Left ventricle myocardium inferior (tissue), 1 donor: ENCODE data around the gene DHX40. TPM values are rescaled to one million over a fixed set of nuclear protein-coding genes. Genes with fewer than 3 reads are reported as not detected.
"Not testable (repeated sequence)": the region's sequence is repeated elsewhere in the genome, so short reads cannot be mapped to it uniquely, and the experiment has no call there.

Experiments used
- DNase-seq: peaks from one replicate; pipeline ENCODE4 v3.0.0-alpha.2; 2020
- H3K27ac ChIP-seq: fragments of 200-600 bp; replicated peaks from 2 replicates; pipeline ENCODE4 v1.8.0; 2021
- H3K27me3 ChIP-seq: fragments of 200-600 bp; 2 replicates; pipeline ENCODE4 v1.8.0; 2021; ENCODE audit warnings: low read depth
- H3K36me3 ChIP-seq: fragments of 200-600 bp; 2 replicates; pipeline ENCODE4 v1.8.0; 2021
- H3K4me1 ChIP-seq: fragments of 200-600 bp; 2 replicates; pipeline ENCODE4 v1.8.0; 2021
- H3K4me3 ChIP-seq: fragments of 200-600 bp; 2 replicates; pipeline ENCODE4 v1.8.0; 2021; ENCODE audit warnings: mild to moderate bottlenecking, moderate library complexity
- H3K9me3 ChIP-seq: fragments of 200-600 bp; replicated peaks from 2 replicates; pipeline ENCODE4 v1.8.0; 2021
- CTCF ChIP-seq: fragments of 200-600 bp; IDR thresholded peaks from 2 replicates; pipeline ENCODE4 v1.8.0; 2021; ENCODE audit warnings: antibody characterized with exemption, mild to moderate bottlenecking, borderline replicate concordance
- intact Hi-C: fragments of 100-400 bp; cut with micrococcal nuclease; formaldehyde crosslinking; loops from one replicate; pipeline ENCODE4 v1.11.0; 2022
- total RNA-seq: library from RNA; stranded (reverse); fragmentation: NEBNext Ultra II Directional; extraction: Animal tissue kit (Norgen Biotek cat#: 25700); gene quantifications from one replicate; pipeline ENCODE4 v1.2.1, GENCODE V29; 2021
- donor health status: DM: no; HTN: yes; CAD: no; lungs with severe emphysema.

DHX40 gene
- total RNA-seq, 1 donor from 2014 or later, result 17.0 TPM

DNA sequence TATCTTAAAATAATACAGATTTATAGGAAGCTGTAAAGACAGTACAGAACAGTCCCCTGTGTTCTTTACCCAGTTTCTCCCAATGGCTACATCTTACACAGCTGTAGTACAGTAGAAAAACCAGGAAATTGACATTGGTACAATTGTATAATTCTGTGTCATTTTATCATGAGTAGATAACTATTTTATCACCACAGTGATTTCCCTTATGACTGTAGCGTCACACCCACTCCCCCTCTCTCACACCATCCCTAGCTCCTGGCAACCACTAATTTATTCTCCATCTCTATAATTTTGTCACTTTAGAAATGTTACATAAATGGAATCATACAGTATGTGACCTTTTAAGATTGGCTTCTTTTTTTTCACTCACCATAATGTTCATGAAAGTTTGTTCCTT is 85.2 kb downstream of the DHX40 start:
- TF ChIP-seq CTCF, result no peak
- peaks cover 6% of the 10 kb centered on the region for H3K9me3 ChIP-seq
- H3K27me3 ChIP-seq, result no peaks in the 10 kb centered on the region
- intact Hi-C loops, result no loop called here
- H3K4me1 ChIP-seq, result peaks cover 22% of the 10 kb centered on the region
- H3K27ac ChIP-seq, result no peak overlapping the region
- no peak for DNase-seq
- peaks cover 83% of the 10 kb centered on the region for H3K36me3 ChIP-seq
- no peak overlapping the region for H3K4me3 ChIP-seq

- peaks cover 14% of the 10 kb centered on the region for H3K4me1 ChIP-seq
- no peak for TF ChIP-seq CTCF
- H3K36me3 ChIP-seq, result peaks cover 90% of the 10 kb centered on the region
- H3K4me3 ChIP-seq, result no peak overlapping the region
- no peaks in the 10 kb centered on the region for H3K27me3 ChIP-seq
- H3K9me3 ChIP-seq, result peaks cover 6% of the 10 kb centered on the region
- DNase-seq, result no peak
- intact Hi-C loops, result no loop called here
- no peak overlapping the region for H3K27ac ChIP-seq
These were observed 85.9 kb downstream of the DHX40 start for GRCh38 chr17:59651346-59651745.

DNA sequence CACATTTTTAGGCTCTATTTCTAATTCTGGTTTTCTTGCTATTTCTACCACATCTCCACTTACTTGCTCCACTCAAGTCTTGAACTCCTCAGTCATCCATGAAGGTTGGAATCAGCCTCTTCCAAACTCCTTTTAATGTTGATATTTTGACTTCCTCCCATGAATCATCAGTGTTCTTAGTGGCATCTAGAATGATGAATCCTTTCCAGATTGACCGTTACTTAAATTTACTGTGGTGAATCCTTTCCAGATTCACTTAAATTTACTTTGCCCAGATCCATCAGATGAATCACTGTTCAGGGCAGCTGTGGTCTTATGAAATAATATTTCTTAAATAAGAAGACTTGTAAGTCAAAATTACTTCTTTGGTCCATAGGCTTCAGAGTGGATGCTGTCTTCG is 86.7 kb downstream of the DHX40 start:
- no peak for TF ChIP-seq CTCF
- intact Hi-C loops, result no loop called here

GRCh38 chr17:59656624-59657023 is 91.2 kb downstream of the DHX40 start:
- H3K27ac ChIP-seq, intact Hi-C loops, H3K4me1 ChIP-seq, H3K27me3 ChIP-seq, H3K9me3 ChIP-seq, DNase-seq, H3K4me3 ChIP-seq: not testable (repeated sequence)
- peaks cover 99% of the 10 kb centered on the region for H3K36me3 ChIP-seq

More for the DNA sequence above, 86.7 kb downstream of the DHX40 start:
- DNase-seq, result no peak
- Histone ChIP-seq H3K4me1 (peaks cover 7% of the 10 kb centered on the region), H3K27me3 (no peaks in the 10 kb centered on the region), H3K9me3 (peaks cover 6% of the 10 kb centered on the region), H3K36me3 (peaks cover 97% of the 10 kb centered on the region), H3K4me3 (no peak overlapping the region), H3K27ac (no peak overlapping the region)

Other genes starting within 250 kb of the DHX40 start
- 36.3 TPM for gene YPEL2, start 234.0 kb upstream of the DHX40 start, total RNA-seq
- 162 TPM for gene CLTC, start 54.3 kb downstream of the DHX40 start, total RNA-seq
- gene PTRH2, start 141.8 kb downstream of the DHX40 start, total RNA-seq, result 10.9 TPM
- gene VMP1, start 142.0 kb downstream of the DHX40 start, total RNA-seq, result 50.8 TPM